H1 (cell line): Measurements from ENCODE around the gene MPND. TPM values are rescaled to one million over a fixed set of nuclear protein-coding genes. Genes with fewer than 3 reads are reported as not detected.

ENCODE experiments used
- CTCF ChIA-PET: fragments of 300-600 bp; sonication (Branson Sonifier 250); formaldehyde crosslinking; loops from one replicate; lab custom pipeline; 2021; ENCODE audit not compliant: partially characterized antibody; lab: Charles Lee
- POLR2A ChIA-PET: fragments of 300-600 bp; sonication (Branson Sonifier 250); formaldehyde crosslinking; loops from one replicate; lab custom pipeline; 2021; ENCODE audit warnings: inconsistent platforms; ENCODE audit not compliant: partially characterized antibody; lab: Charles Lee
- DNase-seq, 2 experiments: peaks; one replicate each; pipeline versions ENCODE4 v3.0.0 to v3.0.0-alpha.2; 2010 to 2022; ENCODE audit warnings: low spot score in 2 of 2, low read depth in 1 of 2, mixed read lengths in 1 of 2
- FAIRE-seq: peaks from 2 replicates; lab custom pipeline; 2011; peaks lifted over from hg19 to GRCh38; lab: Jason Lieb, UNC
- H2AFZ ChIP-seq: 2 replicates; pipeline ENCODE4 v1.8.1; 2012; ENCODE audit warnings: low read length, inconsistent platforms
- H2AK5ac ChIP-seq: 2 replicates; pipeline ENCODE4 v1.6.1; 2013; ENCODE audit warnings: low read depth, low read length
- H2BK120ac ChIP-seq: replicated peaks from 2 replicates; pipeline ENCODE3; 2013; ENCODE audit warnings: low read depth, low read length, inconsistent platforms
- H2BK12ac ChIP-seq: 2 replicates; pipeline ENCODE4 v1.6.1; 2013; ENCODE audit warnings: low read depth, low read length
- H2BK15ac ChIP-seq: 2 replicates; pipeline ENCODE4 v1.6.1; 2013; ENCODE audit warnings: low read length
- H2BK20ac ChIP-seq: 2 replicates; pipeline ENCODE4 v1.6.1; 2013; ENCODE audit warnings: low read length
- H2BK5ac ChIP-seq: 2 replicates; pipeline ENCODE4 v1.6.1; 2013; ENCODE audit warnings: low read depth, low read length
- H3K14ac ChIP-seq: 2 replicates; pipeline ENCODE4 v1.6.1; 2013; ENCODE audit warnings: inconsistent platforms; ENCODE audit not compliant: insufficient read length
- H3K18ac ChIP-seq: 2 replicates; pipeline ENCODE4 v1.6.1; 2013; ENCODE audit warnings: low read length; ENCODE audit errors: extremely low read depth
- H3K23ac ChIP-seq: 2 replicates; pipeline ENCODE4 v1.6.1; 2013; ENCODE audit warnings: inconsistent platforms; ENCODE audit not compliant: insufficient read length
- H3K23me2 ChIP-seq: 2 replicates; pipeline ENCODE4 v1.6.1; 2013; ENCODE audit warnings: low read depth, low read length
- H3K27ac ChIP-seq: 2 replicates; pipeline ENCODE4 v1.6.1; 2011; ENCODE audit warnings: low read depth, low read length, inconsistent platforms
- H3K27me3 ChIP-seq, 4 experiments: replicated peaks in 1 of 4; 1 replicate in 1 of 4; 2 replicates in 3 of 4; pipeline versions ENCODE4 v1.6.1 to v1.8.1; 2011 to 2013; ENCODE audit warnings: low read length in 3 of 4, mild to moderate bottlenecking in 3 of 4, inconsistent platforms in 2 of 4, mixed read lengths in 2 of 4, moderate library complexity in 1 of 4; ENCODE audit not compliant: control insufficient read depth in 3 of 4, insufficient read depth in 3 of 4; ENCODE audit errors: extremely low read depth in 1 of 4
- H3K36me3 ChIP-seq, 4 experiments: 2 replicates each; pipeline versions ENCODE4 v1.6.1 to v1.8.1; 2011 to 2013; ENCODE audit warnings: mild to moderate bottlenecking in 4 of 4, low read length in 3 of 4, moderate library complexity in 2 of 4, control low read depth in 1 of 4, inconsistent platforms in 1 of 4; ENCODE audit not compliant: insufficient read depth in 4 of 4, control insufficient read depth in 2 of 4
- H3K4ac ChIP-seq: replicated peaks from 2 replicates; pipeline ENCODE3; 2013; ENCODE audit warnings: low read length, low read depth, mixed read lengths, inconsistent platforms; ENCODE audit not compliant: insufficient read length
- H3K4me1 ChIP-seq, 4 experiments: replicated peaks in 1 of 4; 1 replicate in 1 of 4; 2 replicates in 3 of 4; pipeline versions ENCODE4 v1.6.1 to v1.8.1; 2011 to 2013; ENCODE audit warnings: low read length in 3 of 4, inconsistent platforms in 2 of 4, mixed read lengths in 1 of 4; ENCODE audit not compliant: insufficient read depth in 4 of 4, control insufficient read depth in 3 of 4
- H3K4me2 ChIP-seq, 2 experiments: 2 replicates each; pipeline versions ENCODE4 v1.6.1 to v1.8.1; 2011 to 2013; ENCODE audit warnings: low read depth in 2 of 2, low read length in 2 of 2, control low read depth in 1 of 2, inconsistent platforms in 1 of 2, mild to moderate bottlenecking in 1 of 2; ENCODE audit not compliant: insufficient read depth in 1 of 2
- H3K4me3 ChIP-seq, 4 experiments: fragments of 200-600, 300-600 bp in 1 of 4; sonication (generic), shearing (Covaris generic), sonication (Bioruptor Twin) in 1 of 4; 2 replicates each; pipeline versions ENCODE4 v1.5.1 to v1.8.1; 2011 to 2016; ENCODE audit warnings: low read length in 4 of 4, low read depth in 3 of 4, control low read depth in 2 of 4, inconsistent platforms in 2 of 4, mild to moderate bottlenecking in 2 of 4, mixed read lengths in 1 of 4, moderate library complexity in 1 of 4; ENCODE audit not compliant: insufficient read depth in 2 of 4; ENCODE audit errors: extremely low read depth in 1 of 4
- H3K56ac ChIP-seq: replicated peaks from 2 replicates; pipeline ENCODE3; 2013; ENCODE audit warnings: low read depth, mild to moderate bottlenecking, mixed read lengths, low read length, inconsistent platforms; ENCODE audit not compliant: insufficient read length
- H3K79me1 ChIP-seq: 2 replicates; pipeline ENCODE4 v1.6.1; 2013; ENCODE audit warnings: low read depth, low read length, control low read depth
- H3K79me2 ChIP-seq, 2 experiments: 2 replicates each; pipeline versions ENCODE4 v1.6.1 to v1.8.1; 2012 to 2013; ENCODE audit warnings: low read length in 2 of 2, mild to moderate bottlenecking in 2 of 2, inconsistent platforms in 1 of 2; ENCODE audit not compliant: insufficient read depth in 2 of 2, control insufficient read depth in 1 of 2
- H3K9ac ChIP-seq, 4 experiments: replicated peaks in 1 of 4; 1 replicate in 1 of 4; 2 replicates in 3 of 4; pipeline versions ENCODE4 v1.6.1 to v1.8.1; 2011 to 2013; ENCODE audit warnings: low read depth in 3 of 4, low read length in 3 of 4, control low read depth in 2 of 4, mild to moderate bottlenecking in 2 of 4, moderate library complexity in 2 of 4, inconsistent platforms in 1 of 4; ENCODE audit errors: extremely low read depth in 1 of 4
- H3K9me3 ChIP-seq, 2 experiments: 2 replicates each; pipeline versions ENCODE4 v1.6.1 to v1.8.1; 2012 to 2013; ENCODE audit warnings: mild to moderate bottlenecking in 2 of 2, moderate library complexity in 2 of 2, control low read depth in 1 of 2, inconsistent platforms in 1 of 2, low read depth in 1 of 2, low read length in 1 of 2, mixed read lengths in 1 of 2; ENCODE audit not compliant: insufficient read depth in 2 of 2
- H4K20me1 ChIP-seq, 2 experiments: replicated peaks in 1 of 2; 2 replicates each; pipeline versions ENCODE3 to v1.8.1; 2011 to 2013; ENCODE audit warnings: inconsistent platforms in 2 of 2, low read length in 2 of 2, mild to moderate bottlenecking in 1 of 2; ENCODE audit not compliant: insufficient read depth in 2 of 2, control insufficient read depth in 1 of 2
- H4K5ac ChIP-seq: 2 replicates; pipeline ENCODE4 v1.6.1; 2013; ENCODE audit warnings: low read length, low read depth, mixed read lengths, inconsistent platforms; ENCODE audit not compliant: insufficient read length
- H4K8ac ChIP-seq: 2 replicates; pipeline ENCODE4 v1.8.0; 2013; ENCODE audit warnings: mild to moderate bottlenecking, moderate library complexity, low read length, inconsistent platforms; ENCODE audit not compliant: insufficient read depth; ENCODE audit errors: extremely low read depth
- H4K91ac ChIP-seq: replicated peaks from 2 replicates; pipeline ENCODE3; 2013; ENCODE audit warnings: low read length, mixed read lengths, inconsistent platforms; ENCODE audit not compliant: insufficient read length
- HDAC2 ChIP-seq, 2 experiments: fragments of 300-600 bp in 1 of 2; sonication (generic) in 1 of 2; IDR thresholded peaks; 2 replicates each; pipeline ENCODE4 v1.6.1; 2011 to 2012; ENCODE audit warnings: low read depth in 2 of 2, low read length in 2 of 2, mild to moderate bottlenecking in 2 of 2, moderate library complexity in 2 of 2, borderline replicate concordance in 1 of 2, inconsistent platforms in 1 of 2
- RFX5 ChIP-seq: IDR thresholded peaks from 2 replicates; pipeline ENCODE4 v1.6.1; 2011; ENCODE audit warnings: low read depth, low read length, improper control_type of control experiment, borderline replicate concordance
- RNF2 ChIP-seq: fragments of 200-900, 300-1000 bp; sonication (generic); IDR thresholded peaks from 2 replicates; pipeline ENCODE4 v1.7.1; 2016; ENCODE audit warnings: borderline replicate concordance, low read depth, mild to moderate bottlenecking, antibody characterized with exemption, low read length; ENCODE audit not compliant: poor library complexity, severe bottlenecking; ENCODE audit errors: missing control alignments
- TBP ChIP-seq: IDR thresholded peaks from 2 replicates; pipeline ENCODE4 v1.6.1; 2011; ENCODE audit warnings: low read depth, low read length, improper control_type of control experiment
- TCF12 ChIP-seq: IDR thresholded peaks from 2 replicates; pipeline ENCODE4 v1.6.1; 2011; ENCODE audit warnings: low read depth, mild to moderate bottlenecking, low read length
- WGBS, 2 experiments: shearing (Covaris generic) in 1 of 2; methylation state at CpG; one replicate each; pipeline versions ENCODE4 v1.1.6 to v1.1.7; 2013 to 2015; ENCODE audit warnings: low lambda C conversion rate in 2 of 2, mixed read lengths in 2 of 2, inconsistent platforms in 1 of 2, low coverage in 1 of 2, missing lambda C conversion rate in 1 of 2; ENCODE audit not compliant: insufficient replicate concordance in 2 of 2, insufficient coverage in 1 of 2, insufficient read length in 1 of 2; ENCODE audit errors: extremely low coverage in 1 of 2, missing lambda C conversion rate in 1 of 2; 5-methylcytosine and 5-hydroxymethylcytosine counted together
- polyA plus RNA-seq, 7 experiments: library from polyadenylated mRNA; depleted of rRNA in 3 of 7; stranded (reverse) in 5 of 7; unstranded in 2 of 7; fragments of >200 nt in 5 of 7; fragments of 200-250 nt in 2 of 7; gene quantifications; 1 replicate in 5 of 7; 2 replicates in 1 of 7; 4 replicates in 1 of 7; pipeline versions ENCODE4 v1.2.1 to v1.2.3, GENCODE V29; 2011 to 2013; ENCODE audit warnings: missing spikeins in 2 of 7, mixed read lengths in 2 of 7
- total RNA-seq: library from RNA; stranded (reverse); fragmentation: NEBNext Ultra II Directional; extraction: Animal tissue kit (Norgen Biotek cat#: 25700); gene quantifications from 2 replicates; pipeline ENCODE4 v1.2.1, GENCODE V29; 2021

MPND gene
- total and polyA plus RNA-seq, 2 of the 8 experiments (the other 6 are each of a cell fraction or from before 2014, with no cell fraction given), result 22.9 to 27.7 TPM

- no peak overlapping the region for H2AK5ac ChIP-seq
- H2AFZ ChIP-seq, result no peak overlapping the region
- TF ChIP-seq RNF2, result no peak
- no peak for TF ChIP-seq TBP
- TF ChIP-seq HDAC2 (IDR thresholded peaks at IDR 0.05; ENCODE audit: borderline replicate concordance in 1 of 2, low read depth in 2 of 2, low read length in 2 of 2), result no peak
- no peak for TF ChIP-seq TCF12
- no peak for TF ChIP-seq RFX5
- no peak overlapping the region for H2BK12ac ChIP-seq
- no peak overlapping the region for H3K27ac ChIP-seq
- no peak for FAIRE-seq
- H3K79me1 ChIP-seq, result no peaks in the 10 kb centered on the region
- no peak overlapping the region for H3K9ac ChIP-seq
- no peaks in the 10 kb centered on the region; the same call in 1 of the 2 replicates for H3K23me2 ChIP-seq
- peaks cover 0 to 2% of the 10 kb centered on the region in 2 experiments for H4K20me1 ChIP-seq
- H3K4me2 ChIP-seq, result no peak overlapping the region
- H3K18ac ChIP-seq, result no peak overlapping the region
- H3K14ac ChIP-seq, result no peak overlapping the region
- ChIA-PET CTCF (interaction anchor here (0.6 to 8.2 kb wide), 6 partner anchors 19 to 187 kb away, joined by 3 to 71 read pairs (median 4); partner anchors contain the start of genes SH3GL1 and STAP2), POLR2A (interaction anchor here (0.9 to 7.4 kb wide), 6 partner anchors 10 to 70 kb away, joined by 3 to 86 read pairs (median 4); partner anchors contain the start of genes FSD1 and MPND)
- no peak overlapping the region for H3K4ac ChIP-seq
- no peak overlapping the region for H2BK20ac ChIP-seq
- no peak overlapping the region for H2BK15ac ChIP-seq
- no peak overlapping the region for H4K91ac ChIP-seq
- H3K4me3 ChIP-seq, result no peak overlapping the region
- no peak overlapping the region for H3K56ac ChIP-seq
- no peaks in the 10 kb centered on the region for H3K79me2 ChIP-seq
- peaks cover 3 to 41% (median 18%) of the 10 kb centered on the region in 4 experiments; a peak in 7 of 8 replicates for H3K36me3 ChIP-seq
- H4K8ac ChIP-seq, result no peak overlapping the region
- H3K4me1 ChIP-seq, result no peaks in the 10 kb centered on the region
- H3K27me3 ChIP-seq, result no peaks in the 10 kb centered on the region
- no peak overlapping the region for H2BK5ac ChIP-seq
- 100% methylated on average over 2 of the region's 2 CpGs; no CpG with 5 or more reads in 1 of the 2 experiments for WGBS, 2 experiments
- H3K9me3 ChIP-seq, result peaks cover 0 to 4% of the 10 kb centered on the region in 2 experiments; a peak in 2 of 4 replicates
- H3K23ac ChIP-seq, result no peak overlapping the region
- no peak overlapping the region for H4K5ac ChIP-seq
- DNase-seq, result no peak
- H2BK120ac ChIP-seq, result no peak overlapping the region
Observed at GRCh38 chr19:4319067-4319718, 24.2 kb upstream of the MPND start.
